HEK293 (cell line): ENCODE results near the gene TOM1L2.

ENCODE experiments used
- CTCF ChIP-seq: fragments of 450-650 bp; formaldehyde crosslinking; IDR thresholded peaks from 2 replicates; pipeline ENCODE4 v1.5.1; 2016; ENCODE audit warnings: missing biosample characterization, missing genetic modification characterization
- MYNN ChIP-seq: fragments of 450-650 bp; formaldehyde crosslinking; IDR thresholded peaks from 2 replicates; pipeline ENCODE4 v1.5.1; 2016; ENCODE audit warnings: missing biosample characterization, missing genetic modification characterization, borderline replicate concordance
- PRDM4 ChIP-seq: fragments of 450-650 bp; formaldehyde crosslinking; IDR thresholded peaks from 2 replicates; pipeline ENCODE4 v1.5.1; 2017; ENCODE audit warnings: missing biosample characterization, missing genetic modification characterization
- REST ChIP-seq: fragments of 450-650 bp; formaldehyde crosslinking; IDR thresholded peaks from 2 replicates; pipeline ENCODE4 v1.5.1; 2016; ENCODE audit warnings: missing biosample characterization, missing genetic modification characterization
- SALL2 ChIP-seq: fragments of 450-650 bp; formaldehyde crosslinking; IDR thresholded peaks from 2 replicates; pipeline ENCODE4 v1.5.0; 2017; ENCODE audit warnings: missing biosample characterization, mild to moderate bottlenecking, missing genetic modification characterization, borderline replicate concordance
- ZBTB21 ChIP-seq: fragments of 450-650 bp; formaldehyde crosslinking; IDR thresholded peaks from 2 replicates; pipeline ENCODE4 v1.5.1; 2017; ENCODE audit warnings: missing biosample characterization, missing genetic modification characterization
- ZBTB48 ChIP-seq: fragments of 450-650 bp; formaldehyde crosslinking; IDR thresholded peaks from 2 replicates; pipeline ENCODE4 v1.5.1; 2016; ENCODE audit warnings: missing biosample characterization, missing genetic modification characterization
- ZNF133 ChIP-seq: fragments of 450-650 bp; formaldehyde crosslinking; IDR thresholded peaks from 2 replicates; pipeline ENCODE4 v1.5.1; 2016; ENCODE audit warnings: missing biosample characterization, missing genetic modification characterization
- ZNF391 ChIP-seq: fragments of 450-650 bp; formaldehyde crosslinking; IDR thresholded peaks from 2 replicates; pipeline ENCODE4 v1.5.1; 2016; ENCODE audit warnings: low read depth, missing biosample characterization, missing genetic modification characterization, borderline replicate concordance
- ZNF544 ChIP-seq: fragments of 450-650 bp; formaldehyde crosslinking; IDR thresholded peaks from 2 replicates; pipeline ENCODE4 v1.5.0; 2017; ENCODE audit warnings: missing biosample characterization, missing genetic modification characterization
- ZNF792 ChIP-seq: fragments of 450-650 bp; formaldehyde crosslinking; IDR thresholded peaks from 2 replicates; pipeline ENCODE4 v1.5.1; 2016; ENCODE audit warnings: missing biosample characterization, missing genetic modification characterization
- ZXDB ChIP-seq: fragments of 450-650 bp; formaldehyde crosslinking; IDR thresholded peaks from 2 replicates; pipeline ENCODE4 v1.5.1; 2016; ENCODE audit warnings: missing biosample characterization, missing genetic modification characterization

- TF ChIP-seq CTCF (tag by site-specific recombination) (no peak), MYNN (tag by site-specific recombination) (no peak), ZNF391 (tag by site-specific recombination) (no peak), ZNF792 (tag by site-specific recombination) (no peak), ZBTB21 (tag by site-specific recombination) (no peak), REST (no peak), ZXDB (tag by site-specific recombination) (no peak), ZNF544 (tag by site-specific recombination) (no peak), PRDM4 (no peak), SALL2 (tag by site-specific recombination) (no peak), ZBTB48 (no peak), ZNF133 (tag by site-specific recombination) (no peak)
These were observed 7.0 kb downstream of the TOM1L2 start for GRCh38 chr17:17965152-17965721.
